ENCODE data around the gene FHIT. TPM values are rescaled to one million over a fixed set of nuclear protein-coding genes. Genes with fewer than 3 reads are reported as not detected.

Gene FHIT
- total RNA-seq, 1 donor from 2014 or later: 11.5 TPM

GRCh38 chr3:60630953-60631352, 620.3 kb downstream of the FHIT start:
- DNase-seq (ENCODE audit: low read depth): no peak
- Histone ChIP-seq H3K27me3 (ENCODE audit: control insufficient read depth, insufficient read depth, low read length) (no peaks in the 10 kb centered on the region), H3K4me3 (ENCODE audit: low read depth, low read length) (no peak overlapping the region), H3K36me3 (ENCODE audit: control insufficient read depth, insufficient read depth, low read length) (no peaks in the 10 kb centered on the region)
- TF ChIP-seq, protein P1, sequence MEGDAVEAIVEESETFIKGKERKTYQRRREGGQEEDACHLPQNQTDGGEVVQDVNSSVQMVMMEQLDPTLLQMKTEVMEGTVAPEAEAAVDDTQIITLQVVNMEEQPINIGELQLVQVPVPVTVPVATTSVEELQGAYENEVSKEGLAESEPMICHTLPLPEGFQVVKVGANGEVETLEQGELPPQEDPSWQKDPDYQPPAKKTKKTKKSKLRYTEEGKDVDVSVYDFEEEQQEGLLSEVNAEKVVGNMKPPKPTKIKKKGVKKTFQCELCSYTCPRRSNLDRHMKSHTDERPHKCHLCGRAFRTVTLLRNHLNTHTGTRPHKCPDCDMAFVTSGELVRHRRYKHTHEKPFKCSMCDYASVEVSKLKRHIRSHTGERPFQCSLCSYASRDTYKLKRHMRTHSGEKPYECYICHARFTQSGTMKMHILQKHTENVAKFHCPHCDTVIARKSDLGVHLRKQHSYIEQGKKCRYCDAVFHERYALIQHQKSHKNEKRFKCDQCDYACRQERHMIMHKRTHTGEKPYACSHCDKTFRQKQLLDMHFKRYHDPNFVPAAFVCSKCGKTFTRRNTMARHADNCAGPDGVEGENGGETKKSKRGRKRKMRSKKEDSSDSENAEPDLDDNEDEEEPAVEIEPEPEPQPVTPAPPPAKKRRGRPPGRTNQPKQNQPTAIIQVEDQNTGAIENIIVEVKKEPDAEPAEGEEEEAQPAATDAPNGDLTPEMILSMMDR (IDR thresholded peaks at IDR 0.05; ENCODE audit: insufficient read depth, low read length, poor library complexity, severe bottlenecking): no peak

DNA sequence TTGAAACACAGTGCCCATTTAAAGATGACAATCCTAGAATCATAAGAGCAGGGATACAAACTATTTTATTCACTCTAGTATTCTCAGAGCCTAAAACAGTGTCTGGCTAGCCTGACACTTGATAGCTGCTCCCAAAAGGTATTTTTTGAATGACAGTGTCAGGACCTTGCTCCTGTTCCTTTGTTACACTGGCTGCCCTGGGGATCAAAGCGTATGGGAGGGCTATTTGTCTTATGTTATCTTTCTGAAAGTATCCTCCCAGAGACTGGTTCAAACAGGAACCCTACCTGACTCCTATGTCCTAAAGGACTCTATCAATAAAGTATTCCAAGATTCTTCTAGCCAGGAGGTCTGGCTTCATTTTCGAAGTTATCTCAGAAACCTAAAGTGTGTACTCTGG, 621.4 kb downstream of the FHIT start:
- no peak for DNase-seq (ENCODE audit: low read depth)
- TF ChIP-seq, protein P1 (IDR thresholded peaks at IDR 0.05; ENCODE audit: insufficient read depth, low read length, poor library complexity, severe bottlenecking): no peak
- Histone ChIP-seq H3K27me3 (ENCODE audit: control insufficient read depth, insufficient read depth, low read length) (no peaks in the 10 kb centered on the region), H3K4me3 (ENCODE audit: low read depth, low read length) (no peak overlapping the region), H3K36me3 (ENCODE audit: control insufficient read depth, insufficient read depth, low read length) (no peaks in the 10 kb centered on the region)

DNA sequence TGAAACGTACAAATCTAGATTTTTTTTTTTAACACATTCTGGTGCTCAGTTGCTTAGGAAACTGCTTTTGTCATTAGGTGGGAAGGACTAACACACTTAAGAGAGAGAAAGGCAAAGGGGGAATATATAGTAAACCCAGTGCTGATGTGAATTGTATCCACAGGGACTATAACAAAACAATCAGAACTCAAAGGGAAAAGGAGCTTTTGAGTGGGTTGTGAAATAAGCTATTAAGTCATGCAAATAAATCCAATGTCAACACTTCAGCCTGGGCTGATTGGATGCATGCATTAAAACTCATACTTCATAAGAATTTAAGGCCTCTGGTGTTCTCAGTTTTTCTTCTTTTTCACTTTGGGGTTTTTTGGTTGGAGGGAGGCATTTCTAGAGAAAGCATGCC, 628.9 kb downstream of the FHIT start:
- TF ChIP-seq, protein P1 (IDR thresholded peaks at IDR 0.05; ENCODE audit: insufficient read depth, low read length, poor library complexity, severe bottlenecking): no peak
- no peak overlapping the region for H3K4me3 ChIP-seq (ENCODE audit: low read depth, low read length)
- no peaks in the 10 kb centered on the region for H3K36me3 ChIP-seq (ENCODE audit: control insufficient read depth, insufficient read depth, low read length)
- no peak for DNase-seq (ENCODE audit: low read depth)
- no peaks in the 10 kb centered on the region for H3K27me3 ChIP-seq (ENCODE audit: control insufficient read depth, insufficient read depth, low read length)

DNA sequence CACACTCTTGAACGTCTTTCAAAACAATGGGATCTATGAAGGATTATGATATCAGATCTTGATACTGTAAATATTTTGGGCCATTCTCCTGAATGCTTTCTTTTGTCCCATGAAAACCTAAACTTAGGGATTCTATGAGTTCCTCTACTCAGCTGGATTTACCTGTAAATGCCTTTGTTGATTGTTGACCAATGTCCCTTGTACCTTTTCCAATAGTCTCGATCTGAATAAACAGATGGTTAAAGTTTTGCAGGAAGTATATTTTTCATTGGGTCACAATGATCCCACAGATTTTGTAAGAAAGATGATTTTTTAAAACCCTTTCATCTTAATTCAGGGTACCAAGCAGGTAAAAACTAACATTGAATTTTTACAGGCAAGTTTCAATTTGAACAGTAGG, 634.1 kb downstream of the FHIT start:
- Histone ChIP-seq H3K36me3 (ENCODE audit: control insufficient read depth, insufficient read depth, low read length) (no peaks in the 10 kb centered on the region), H3K4me3 (ENCODE audit: low read depth, low read length) (no peak overlapping the region), H3K27me3 (ENCODE audit: control insufficient read depth, insufficient read depth, low read length) (no peaks in the 10 kb centered on the region)
- no peak for DNase-seq (ENCODE audit: low read depth)
- TF ChIP-seq, protein P1 (IDR thresholded peaks at IDR 0.05; ENCODE audit: insufficient read depth, low read length, poor library complexity, severe bottlenecking): no peak

- Histone ChIP-seq H3K4me3 (ENCODE audit: low read depth, low read length) (no peak overlapping the region), H3K36me3 (ENCODE audit: control insufficient read depth, insufficient read depth, low read length) (no peaks in the 10 kb centered on the region), H3K27me3 (ENCODE audit: control insufficient read depth, insufficient read depth, low read length) (no peaks in the 10 kb centered on the region)
- TF ChIP-seq, protein P1 (IDR thresholded peaks at IDR 0.05; ENCODE audit: insufficient read depth, low read length, poor library complexity, severe bottlenecking): no peak
- no peak for DNase-seq (ENCODE audit: low read depth)
These were observed 637.4 kb downstream of the FHIT start for GRCh38 chr3:60613769-60614303.

GRCh38 chr3:60610441-60611112, 640.7 kb downstream of the FHIT start:
- H3K36me3 ChIP-seq (ENCODE audit: control insufficient read depth, insufficient read depth, low read length): no peaks in the 10 kb centered on the region
- TF ChIP-seq, protein P1 (IDR thresholded peaks at IDR 0.05; ENCODE audit: insufficient read depth, low read length, poor library complexity, severe bottlenecking): no peak
- no peak overlapping the region for H3K4me3 ChIP-seq (ENCODE audit: low read depth, low read length)
- H3K27me3 ChIP-seq (ENCODE audit: control insufficient read depth, insufficient read depth, low read length): no peaks in the 10 kb centered on the region
- DNase-seq (ENCODE audit: low read depth): no peak

Data from kidney epithelial cell (primary cell).